ENCODE measurements around the gene NFIA.

Gene NFIA

GRCh38 chr1:61420243-61420642 is 337.9 kb downstream of the NFIA start:
- no peak for FAIRE-seq

- no peak for FAIRE-seq
Measured at GRCh38 chr1:61420909-61421835, 338.8 kb downstream of the NFIA start.

- FAIRE-seq, result no peak
Measured at GRCh38 chr1:61423643-61424042, 341.3 kb downstream of the NFIA start.

- no peak for FAIRE-seq
Measured at GRCh38 chr1:61424382-61424781, 342.0 kb downstream of the NFIA start.

GRCh38 chr1:61425040-61425439 is 342.7 kb downstream of the NFIA start:
- no peak for FAIRE-seq

DNA sequence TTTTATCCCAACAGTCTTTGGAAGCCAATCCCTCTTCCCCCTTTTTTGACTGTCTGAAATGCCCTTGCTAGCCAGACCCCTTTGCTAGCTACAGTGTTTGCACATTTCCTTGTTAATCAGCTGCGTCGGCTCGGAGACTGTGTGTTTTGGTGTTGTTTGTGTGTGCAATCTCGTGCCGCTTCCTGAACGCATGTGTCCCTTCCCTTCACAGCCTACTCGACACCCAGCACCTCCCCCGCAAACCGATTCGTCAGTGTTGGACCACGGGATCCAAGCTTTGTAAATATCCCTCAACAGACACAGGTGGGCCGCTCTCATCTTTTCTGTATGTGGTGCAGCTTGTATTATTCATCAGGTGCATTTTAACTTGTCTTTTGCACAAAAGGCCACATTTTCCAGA is 343.9 kb downstream of the NFIA start:
- FAIRE-seq, result no peak

GRCh38 chr1:61426885-61427284 is 344.5 kb downstream of the NFIA start:
- FAIRE-seq, result no peak

DNA sequence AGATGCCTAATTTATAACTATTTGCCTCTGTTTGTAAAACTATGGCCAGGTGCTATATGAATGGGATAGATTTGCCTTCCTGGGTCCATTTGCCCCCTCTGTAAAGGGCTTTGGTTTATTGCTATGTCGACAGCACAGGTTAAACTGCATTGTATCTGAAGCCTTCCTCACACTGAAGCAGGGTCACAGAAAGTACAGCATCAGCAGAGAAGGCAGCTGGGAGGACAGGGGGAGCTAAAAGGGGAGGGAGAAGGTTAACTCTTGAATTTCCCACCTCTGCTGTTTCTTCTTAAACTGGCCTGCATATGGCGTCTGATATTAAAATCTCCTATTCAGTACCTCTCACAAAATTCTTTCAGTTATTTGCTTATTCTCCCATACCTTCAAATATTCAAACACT is 345.1 kb downstream of the NFIA start:
- no peak for FAIRE-seq

GRCh38 chr1:61428146-61428545 is 345.8 kb downstream of the NFIA start:
- no peak for FAIRE-seq

DNA sequence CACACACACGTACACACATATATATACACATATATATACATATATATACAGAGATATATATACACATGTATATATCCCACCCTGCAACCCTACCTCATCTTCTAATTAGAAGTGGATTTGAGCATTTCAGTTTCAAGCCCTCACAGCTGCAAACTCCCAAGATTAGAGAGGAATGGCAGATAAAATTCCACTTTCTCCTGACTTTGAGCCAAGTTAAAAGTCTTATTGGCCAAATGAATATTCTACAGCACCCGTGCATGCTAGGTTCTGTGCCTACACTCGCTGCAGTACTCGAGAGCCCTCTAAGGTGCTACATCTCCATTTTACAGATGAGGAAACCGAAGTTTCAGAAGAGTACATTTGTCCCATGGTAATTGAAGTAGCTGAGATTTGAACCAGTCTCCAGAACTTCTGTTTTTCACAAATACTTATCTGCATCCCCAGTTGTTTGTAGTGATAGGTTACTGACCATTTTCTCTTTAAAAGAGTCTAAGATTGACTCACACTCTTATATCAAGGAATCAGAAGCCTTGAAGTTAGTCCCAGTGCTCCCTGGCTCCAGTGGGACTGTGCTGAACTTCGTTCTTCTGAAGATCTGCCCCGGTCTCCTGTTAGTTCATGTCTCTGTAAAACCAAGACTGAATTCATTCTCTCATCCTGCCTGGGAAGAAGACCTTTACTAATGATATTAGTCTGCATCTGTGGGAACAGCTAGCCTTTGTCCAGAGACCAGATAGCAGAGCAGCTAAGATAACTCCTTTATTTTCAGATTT is 350.4 kb downstream of the NFIA start:
- FAIRE-seq, result no peak

DNA sequence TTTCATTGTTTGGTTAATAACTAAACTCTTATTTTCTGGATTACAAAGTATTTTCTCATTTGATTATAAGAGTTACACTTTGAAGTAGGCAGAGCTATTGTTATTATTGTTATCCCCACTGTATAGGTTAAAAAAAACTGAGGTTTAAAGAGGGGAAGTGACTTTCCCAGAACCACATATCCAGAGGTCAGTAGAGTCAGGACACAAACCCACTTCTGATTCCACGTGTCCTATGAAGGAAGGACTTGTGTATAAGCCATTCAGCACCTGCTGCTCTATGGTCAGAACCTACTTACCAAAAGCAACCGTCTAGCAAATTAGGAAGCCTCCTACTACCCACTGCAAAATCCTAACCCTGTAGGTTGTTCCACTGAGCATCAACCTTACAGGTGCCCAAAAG is 351.3 kb downstream of the NFIA start:
- no peak for FAIRE-seq

DNA sequence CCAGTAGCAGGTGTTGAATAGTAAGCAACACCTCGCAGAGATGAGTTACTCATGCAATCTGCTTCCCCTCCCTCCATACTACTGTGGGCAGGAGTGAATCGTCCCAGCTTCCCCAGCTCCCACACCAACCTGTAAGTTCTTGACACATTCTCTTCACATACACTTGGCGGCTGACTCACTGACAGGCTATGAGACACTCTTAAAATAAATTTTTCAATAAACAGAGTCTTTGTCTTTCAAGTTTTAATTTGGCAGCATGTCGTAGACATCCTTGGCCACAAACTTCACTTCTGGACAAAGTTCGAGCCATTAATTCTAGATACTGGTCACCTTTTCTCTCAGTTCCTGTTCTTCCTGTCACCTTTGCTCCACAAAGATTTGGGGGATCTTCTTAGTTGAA is 351.9 kb downstream of the NFIA start:
- no peak for FAIRE-seq

- FAIRE-seq, result no peak
Measured at GRCh38 chr1:61435226-61435625, 352.9 kb downstream of the NFIA start.

GRCh38 chr1:61436016-61436415 is 353.7 kb downstream of the NFIA start:
- FAIRE-seq, result no peak

- FAIRE-seq, result no peak
Measured at GRCh38 chr1:61436491-61437120, 354.2 kb downstream of the NFIA start.

DNA sequence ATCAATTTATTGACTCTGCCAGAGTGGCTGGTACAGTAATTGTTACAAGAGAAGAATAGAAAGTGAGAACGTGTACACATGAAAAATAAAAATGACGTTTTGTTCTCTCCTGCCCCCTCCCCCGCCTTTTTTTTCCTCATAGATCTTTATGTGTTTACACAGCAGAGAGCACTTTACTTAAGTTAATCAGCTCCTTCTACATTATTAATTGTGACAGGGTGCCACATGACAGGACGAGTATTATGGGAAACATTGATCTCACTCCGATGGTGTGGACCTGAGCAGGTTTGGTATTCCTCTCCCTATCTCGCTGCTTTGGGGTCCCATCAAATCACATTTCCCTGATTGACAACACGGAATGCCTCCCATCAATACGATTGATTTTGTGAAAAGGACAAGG is 356.9 kb downstream of the NFIA start:
- FAIRE-seq, result no peak

- FAIRE-seq, result no peak
Measured at GRCh38 chr1:61441723-61442262, 359.4 kb downstream of the NFIA start.

GRCh38 chr1:61442544-61442943 is 360.2 kb downstream of the NFIA start:
- FAIRE-seq, result no peak

GRCh38 chr1:61444288-61444687 is 361.9 kb downstream of the NFIA start:
- no peak for FAIRE-seq

DNA sequence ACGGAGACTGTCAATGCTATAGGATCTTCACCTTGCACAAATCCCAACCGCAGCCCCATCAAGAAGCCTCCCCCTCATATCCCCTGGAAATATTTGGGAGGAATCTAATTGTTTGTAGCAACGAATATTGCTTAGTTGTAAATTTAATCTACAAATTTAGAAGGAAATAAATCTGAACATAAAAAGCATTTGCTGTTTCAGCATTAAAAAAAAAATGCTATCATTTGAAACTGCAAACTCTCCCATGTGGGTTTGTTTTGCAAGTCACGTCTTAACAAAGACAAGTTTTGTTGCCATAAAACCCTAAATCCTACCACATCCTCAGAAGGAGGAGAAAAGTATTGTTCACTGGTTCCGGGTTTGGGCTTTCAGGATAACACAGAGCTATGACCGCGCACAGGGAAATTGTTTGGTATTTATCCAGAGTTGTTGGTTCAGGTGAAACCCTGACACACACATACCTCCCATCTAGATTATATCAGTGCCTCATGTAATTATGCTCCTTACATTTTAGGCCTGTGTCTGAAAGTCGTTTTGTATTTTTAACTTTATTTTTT is 363.0 kb downstream of the NFIA start:
- no peak for FAIRE-seq

- no peak for FAIRE-seq
Measured at GRCh38 chr1:61446531-61446991, 364.2 kb downstream of the NFIA start.

GRCh38 chr1:61447106-61447967 is 365.0 kb downstream of the NFIA start:
- FAIRE-seq, result no peak

All from A204.1 (cell line).